IPS-NIHi7 (cell line): Measurements from ENCODE around the gene SEPTIN3.
"Not testable (repeated sequence)": the region's sequence is repeated elsewhere in the genome, so short reads cannot be mapped to it uniquely, and the experiment has no call there.

ENCODE experiments used
- DNase-seq: peaks from one replicate; pipeline ENCODE4 v3.0.0; 2012; ENCODE audit warnings: mixed read lengths; ENCODE audit errors: extremely low spot score

SEPTIN3 gene

GRCh38 chr22:41943661-41944209 is 25.5 kb upstream of the SEPTIN3 start:
- DNase-seq: no peak

- DNase-seq: peak; percentile 92
Observed at GRCh38 chr22:41946629-41947423, 22.4 kb upstream of the SEPTIN3 start, which contains the start of gene CENPM. TSS of gene CENPM (minus strand) at chr22:41947152. CDS start at chr22:41947076, 76 bp downstream.

DNA sequence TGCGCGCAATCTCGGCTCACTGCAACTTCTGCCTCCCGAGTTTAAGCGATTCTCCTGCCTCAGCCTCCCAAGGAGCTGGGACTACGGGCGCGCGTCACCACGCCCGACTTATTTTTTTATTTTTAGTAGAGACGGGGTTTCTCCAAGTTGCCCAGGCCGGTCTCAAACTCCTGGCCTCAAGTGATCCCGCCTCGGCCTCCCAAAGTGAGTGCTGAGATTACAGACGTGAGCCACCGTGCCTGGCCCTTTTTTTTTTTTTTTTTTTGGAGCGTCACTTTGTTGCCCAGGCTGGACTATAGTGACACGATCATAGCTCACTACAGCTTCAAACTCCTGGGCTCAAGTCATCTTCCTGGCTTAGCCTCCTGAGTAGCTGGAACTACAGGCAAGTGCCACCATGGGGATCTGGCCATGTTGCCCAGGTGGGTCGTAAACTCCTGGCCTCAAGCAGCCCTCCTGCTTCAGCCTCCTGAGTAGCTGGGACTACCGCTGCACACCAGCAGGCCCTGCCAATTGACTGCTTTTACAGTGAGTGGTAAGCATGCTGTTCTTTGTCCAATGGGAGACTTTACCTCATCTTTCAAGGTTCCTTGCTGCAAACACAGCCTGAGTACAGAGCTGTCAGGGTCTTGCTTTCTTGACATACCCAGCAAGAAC is 21.7 kb upstream of the SEPTIN3 start:
- no peak for DNase-seq

DNA sequence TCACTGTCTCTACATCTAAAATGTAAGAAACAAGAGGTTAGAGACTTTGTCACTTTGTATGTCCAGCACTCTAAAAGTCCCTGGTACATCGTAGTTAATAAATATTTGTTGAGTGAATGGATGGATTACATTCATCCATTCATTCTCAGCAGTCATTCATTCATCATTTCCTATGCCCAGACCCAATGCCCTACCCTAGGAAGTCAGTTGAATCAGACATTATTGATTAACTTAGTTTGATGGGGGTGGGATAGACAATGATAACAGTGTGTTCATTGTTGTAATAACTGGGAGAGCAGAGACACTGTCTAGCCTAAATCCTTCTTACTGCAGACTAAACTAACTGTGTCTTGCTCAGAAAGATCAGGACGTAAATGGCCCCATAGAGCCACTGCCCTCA is 21.1 kb upstream of the SEPTIN3 start:
- DNase-seq: no peak

GRCh38 chr22:41948928-41949296 is 20.3 kb upstream of the SEPTIN3 start:
- DNase-seq: not testable (repeated sequence)

DNA sequence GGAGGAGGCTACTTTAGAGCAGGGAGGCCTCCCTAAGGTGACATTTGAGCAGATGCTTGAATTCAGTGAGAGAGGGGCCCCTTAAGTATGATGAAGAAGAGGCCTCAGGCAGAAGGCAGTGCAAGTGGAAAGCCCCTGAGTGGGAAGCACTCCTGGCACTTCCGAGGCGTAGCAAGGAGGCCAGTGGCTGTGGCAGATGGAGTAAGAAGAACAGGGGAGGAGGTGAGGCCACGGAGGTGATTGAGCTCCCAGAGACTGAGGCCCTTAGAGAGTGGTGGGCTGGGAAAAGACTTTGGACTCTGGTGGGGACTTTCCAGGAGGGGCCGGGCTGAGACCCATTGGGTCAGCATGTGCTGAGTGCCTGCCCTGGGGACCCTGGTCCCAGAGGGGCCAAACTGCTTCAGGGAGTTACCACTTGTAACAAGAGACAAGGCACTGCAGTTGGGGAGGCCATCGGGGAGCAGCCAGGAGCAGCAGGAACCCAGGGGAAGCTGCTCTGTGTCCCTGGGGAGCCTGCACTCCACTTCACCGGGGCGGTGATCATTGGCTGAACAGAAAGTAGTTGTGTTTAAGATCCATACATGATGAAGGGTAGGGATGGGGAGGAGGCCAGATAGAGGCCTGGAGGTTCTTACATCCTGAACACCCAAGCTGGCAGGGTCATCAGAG is 19.8 kb upstream of the SEPTIN3 start:
- no peak for DNase-seq

- DNase-seq: no peak
Observed at GRCh38 chr22:41951898-41952474, 17.3 kb upstream of the SEPTIN3 start, which contains the start of gene SMIM45. TSS of gene SMIM45 (plus strand) at chr22:41952150.

- DNase-seq: no peak
Observed at GRCh38 chr22:41952713-41953112, 16.5 kb upstream of the SEPTIN3 start.

GRCh38 chr22:41957941-41958556 is 11.2 kb upstream of the SEPTIN3 start:
- DNase-seq: no peak

- no peak for DNase-seq
Observed at GRCh38 chr22:41963453-41964111, 5.7 kb upstream of the SEPTIN3 start.

DNA sequence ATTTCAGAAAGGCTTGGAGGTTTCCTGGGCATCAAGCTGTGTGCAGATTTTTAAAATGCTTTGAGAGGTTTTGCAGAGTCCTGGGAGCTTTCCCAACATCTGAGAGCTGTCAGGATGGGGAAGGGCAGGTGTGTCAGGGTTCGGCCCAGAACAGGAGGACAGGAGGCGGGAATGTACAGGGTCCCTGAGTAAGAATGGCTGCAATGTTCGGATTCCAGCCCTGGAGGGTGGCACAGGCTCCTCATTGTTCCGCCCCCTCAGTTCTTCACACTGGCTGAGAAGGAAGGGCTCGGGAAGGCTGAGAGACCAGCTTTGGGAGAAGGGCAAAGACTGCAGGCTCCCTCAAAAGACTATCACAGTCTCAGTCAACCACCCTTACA is 5.1 kb upstream of the SEPTIN3 start:
- DNase-seq: no peak

GRCh38 chr22:41966225-41966606 is 3.0 kb upstream of the SEPTIN3 start:
- DNase-seq: no peak

DNA sequence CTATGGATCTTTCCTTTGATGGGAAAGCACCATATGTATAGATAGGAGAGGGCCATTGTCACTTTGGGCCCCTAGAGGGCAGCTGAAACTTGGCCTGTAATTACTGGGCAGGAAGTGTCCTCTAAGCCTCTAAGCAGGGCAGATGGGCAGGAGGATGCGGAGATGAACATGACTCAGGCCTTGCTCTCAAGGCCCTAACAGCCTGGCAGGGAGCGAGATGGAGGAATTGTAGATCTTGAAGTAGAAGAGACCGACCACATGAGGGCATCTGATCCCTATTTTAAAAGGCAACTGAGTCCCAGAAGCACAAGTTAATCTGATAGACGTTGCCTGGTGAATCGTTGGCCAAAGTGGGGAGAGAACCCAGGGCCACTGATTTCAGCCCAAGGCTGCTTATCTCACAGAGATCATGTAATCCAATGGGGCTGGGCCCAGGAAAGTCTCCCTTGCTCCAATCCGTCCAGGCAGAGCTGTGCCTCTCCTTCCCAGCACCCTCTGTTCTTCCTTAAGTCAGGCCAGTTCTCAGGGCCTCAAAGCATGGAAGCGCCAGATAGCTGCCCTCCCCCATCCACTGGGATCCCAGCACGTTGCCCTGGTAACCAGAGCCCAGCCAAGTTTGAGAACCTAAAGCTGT is 2.5 kb upstream of the SEPTIN3 start:
- peak; percentile 70 for DNase-seq

- no peak for DNase-seq
Observed at GRCh38 chr22:41968601-41969000, 642 bp upstream of the SEPTIN3 start.

DNA sequence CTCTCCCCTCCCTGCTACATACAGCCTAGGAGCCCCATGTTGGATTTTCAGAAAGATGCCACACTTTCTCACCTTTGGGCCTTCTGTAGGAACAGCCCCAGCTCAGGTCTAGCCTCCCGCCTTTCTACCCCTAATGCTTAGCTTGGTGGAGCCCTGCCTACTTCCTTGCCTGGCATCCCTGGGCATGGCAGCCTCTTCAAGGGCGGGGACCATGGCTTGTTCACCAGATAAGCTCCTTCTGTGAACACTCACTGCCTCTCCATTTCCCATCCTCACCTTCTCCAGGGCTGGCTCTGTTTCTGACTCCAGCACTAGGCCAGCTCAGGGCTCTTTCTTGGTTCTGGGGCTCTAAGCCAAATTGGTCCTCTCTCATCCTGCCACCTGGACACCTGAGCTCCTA is 1.4 kb downstream of the SEPTIN3 start:
- no peak for DNase-seq

DNA sequence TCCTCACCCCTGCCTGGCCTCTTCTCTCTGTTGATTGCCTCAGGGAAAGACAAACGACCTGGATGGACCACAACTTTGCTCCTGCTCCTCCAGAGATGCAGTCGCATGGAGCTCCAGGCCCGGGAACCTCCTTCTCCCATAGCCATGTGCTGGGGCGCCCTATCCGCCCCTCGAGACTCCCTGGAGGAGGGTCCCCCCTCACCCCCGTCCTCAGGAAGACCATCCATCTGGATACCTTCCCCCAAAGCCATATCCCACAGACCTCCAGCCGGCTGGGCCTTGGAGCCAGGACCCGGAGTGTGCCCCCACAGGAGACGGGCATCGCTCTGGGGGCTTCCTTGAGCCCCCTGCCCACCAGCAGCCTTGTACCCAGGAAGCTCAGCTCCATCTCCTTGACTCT is 2.2 kb downstream of the SEPTIN3 start:
- DNase-seq: no peak

GRCh38 chr22:41974691-41975290 is 5.5 kb downstream of the SEPTIN3 start:
- DNase-seq: no peak

- DNase-seq: no peak
Observed at GRCh38 chr22:41975299-41976069, 6.2 kb downstream of the SEPTIN3 start.
